ENCODE results near the gene PPP2R3B. TPM values are rescaled to one million over a fixed set of nuclear protein-coding genes. Genes with fewer than 3 reads are reported as not detected.

Gene PPP2R3B
- total and polyA plus RNA-seq, 2 of the 13 experiments (the other 11 are each of a cell fraction or from before 2014, with no cell fraction given), result 17.0 to 21.4 TPM

DNA sequence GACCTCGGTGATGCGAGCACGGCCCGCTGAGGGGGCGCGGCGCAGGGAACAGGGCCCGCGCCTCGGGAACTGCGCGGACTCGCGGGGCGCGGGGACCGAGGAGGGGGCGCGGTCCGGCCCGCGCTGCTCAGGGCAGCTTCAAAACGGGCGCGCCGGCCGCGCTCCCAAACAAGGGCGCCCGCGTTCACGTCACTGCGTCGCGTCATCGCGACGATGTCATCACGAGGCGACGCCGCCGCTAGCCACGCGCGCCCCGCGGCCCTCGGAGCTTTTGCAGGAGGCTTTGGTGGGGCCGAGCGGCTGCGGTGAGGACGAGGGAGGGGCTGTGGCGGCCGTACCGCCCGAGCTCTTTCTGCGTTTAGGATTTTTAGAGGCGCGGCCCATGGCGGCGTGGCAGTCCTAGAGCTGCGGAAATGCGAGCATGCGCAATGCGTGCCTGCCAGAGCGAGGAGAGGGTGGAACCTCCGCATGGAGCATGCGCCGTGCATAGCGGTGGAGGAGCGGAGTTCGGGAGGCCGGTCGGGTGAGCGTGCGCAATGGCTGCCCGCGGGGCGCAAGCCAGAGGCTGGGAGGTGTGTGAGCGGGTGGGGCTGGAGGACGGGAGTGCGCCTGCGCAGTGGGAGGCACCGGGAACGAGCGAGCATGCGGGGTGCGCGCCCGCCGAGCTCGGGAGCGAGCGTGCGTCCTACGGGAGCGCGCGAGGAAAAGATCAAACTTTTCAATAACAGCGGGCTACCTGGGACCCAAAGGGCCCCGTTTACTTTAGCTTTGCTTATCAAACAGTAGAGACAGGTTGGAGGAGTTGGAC lies at the start of gene PPP2R3B (continued):
- TF ChIP-seq ZBTB4 (CRISPR knock-in tag; IDR thresholded peaks at IDR 0.05; ENCODE audit: borderline replicate concordance) (0 out of 2 replicates have a peak, but pooled peaks have one; percentile 63), ZNF274 (CRISPR knock-in tag; IDR thresholded peaks at IDR 0.05) (peak; percentile 94), RERE (CRISPR knock-in tag; IDR thresholded peaks at IDR 0.05; ENCODE audit: low read depth) (peak; percentile 12), ZNF740 (CRISPR knock-in tag; IDR thresholded peaks at IDR 0.05) (0 out of 2 replicates have a peak, but pooled peaks have one; percentile 66), ZNF572 (CRISPR knock-in tag; IDR thresholded peaks at IDR 0.05) (0 out of 2 replicates have a peak, but pooled peaks have one; percentile 22), ZNF782 (CRISPR knock-in tag; IDR thresholded peaks at IDR 0.05; ENCODE audit: borderline replicate concordance) (peak; percentile 95; the same call in 1 of the 2 replicates), RXRB (CRISPR knock-in tag; IDR thresholded peaks at IDR 0.05; ENCODE audit: borderline replicate concordance) (peak; percentile 29; the same call in 1 of the 2 replicates), ZNF768 (CRISPR knock-in tag; IDR thresholded peaks at IDR 0.05) (peak; percentile 39; the same call in 1 of the 2 replicates), SMARCC2 (IDR thresholded peaks at IDR 0.05) (no peak), KDM2A (CRISPR knock-in tag; IDR thresholded peaks at IDR 0.05; ENCODE audit: borderline replicate concordance, low read depth) (peak; percentile 97), NFE2L2 (IDR thresholded peaks at IDR 0.05; ENCODE audit: low read length) (no peak), SALL1 (CRISPR knock-in tag; IDR thresholded peaks at IDR 0.05) (peak; percentile 87), TMF1 (CRISPR knock-in tag; IDR thresholded peaks at IDR 0.05; ENCODE audit: low read depth) (0 out of 2 replicates have a peak, but pooled peaks have one; percentile 17), RBFOX2 (IDR thresholded peaks at IDR 0.05; ENCODE audit: low read depth, low read length) (peak; percentile 100), HNF4G (IDR thresholded peaks at IDR 0.05; ENCODE audit: borderline replicate concordance, low read depth, low read length) (no peak), HNF4G (CRISPR knock-in tag; IDR thresholded peaks at IDR 0.05; ENCODE audit: borderline replicate concordance, low read depth) (peak; percentile 62; the same call in 1 of the 2 replicates)
- TF ChIP-seq, protein P1, sequence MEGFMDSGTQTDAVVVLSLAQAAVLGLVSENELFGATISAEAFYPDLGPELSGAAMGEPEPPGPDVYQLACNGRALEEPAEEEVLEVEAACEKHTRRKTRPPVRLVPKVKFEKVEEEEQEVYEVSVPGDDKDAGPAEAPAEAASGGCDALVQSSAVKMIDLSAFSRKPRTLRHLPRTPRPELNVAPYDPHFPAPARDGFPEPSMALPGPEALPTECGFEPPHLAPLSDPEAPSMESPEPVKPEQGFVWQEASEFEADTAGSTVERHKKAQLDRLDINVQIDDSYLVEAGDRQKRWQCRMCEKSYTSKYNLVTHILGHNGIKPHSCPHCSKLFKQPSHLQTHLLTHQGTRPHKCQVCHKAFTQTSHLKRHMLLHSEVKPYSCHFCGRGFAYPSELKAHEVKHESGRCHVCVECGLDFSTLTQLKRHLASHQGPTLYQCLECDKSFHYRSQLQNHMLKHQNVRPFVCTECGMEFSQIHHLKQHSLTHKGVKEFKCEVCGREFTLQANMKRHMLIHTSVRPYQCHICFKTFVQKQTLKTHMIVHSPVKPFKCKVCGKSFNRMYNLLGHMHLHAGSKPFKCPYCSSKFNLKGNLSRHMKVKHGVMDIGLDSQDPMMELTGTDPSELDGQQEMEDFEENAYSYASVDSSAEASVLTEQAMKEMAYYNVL (CRISPR knock-in tag; IDR thresholded peaks at IDR 0.05; ENCODE audit: borderline replicate concordance), result peak; percentile 64; the same call in 1 of the 2 replicates

All from HepG2 (cell line).